HEK293T (cell line): ENCODE results near the gene ARMCX5.

Experiments used
- FOXM1 ChIP-seq: fragments of 450-650 bp; IDR thresholded peaks from 2 replicates; pipeline ENCODE4 v1.6.1; 2017; ENCODE audit warnings: mild to moderate bottlenecking, borderline replicate concordance
- SP1 ChIP-seq: fragments of 450-650 bp; IDR thresholded peaks from 2 replicates; pipeline ENCODE4 v1.6.1; 2017
- SUZ12 ChIP-seq: fragments of 450-650 bp; IDR thresholded peaks from 2 replicates; pipeline ENCODE4 v1.6.1; 2016; ENCODE audit warnings: mild to moderate bottlenecking
- TARDBP ChIP-seq: fragments of 450-650 bp; IDR thresholded peaks from 2 replicates; pipeline ENCODE4 v1.6.1; 2016

DNA sequence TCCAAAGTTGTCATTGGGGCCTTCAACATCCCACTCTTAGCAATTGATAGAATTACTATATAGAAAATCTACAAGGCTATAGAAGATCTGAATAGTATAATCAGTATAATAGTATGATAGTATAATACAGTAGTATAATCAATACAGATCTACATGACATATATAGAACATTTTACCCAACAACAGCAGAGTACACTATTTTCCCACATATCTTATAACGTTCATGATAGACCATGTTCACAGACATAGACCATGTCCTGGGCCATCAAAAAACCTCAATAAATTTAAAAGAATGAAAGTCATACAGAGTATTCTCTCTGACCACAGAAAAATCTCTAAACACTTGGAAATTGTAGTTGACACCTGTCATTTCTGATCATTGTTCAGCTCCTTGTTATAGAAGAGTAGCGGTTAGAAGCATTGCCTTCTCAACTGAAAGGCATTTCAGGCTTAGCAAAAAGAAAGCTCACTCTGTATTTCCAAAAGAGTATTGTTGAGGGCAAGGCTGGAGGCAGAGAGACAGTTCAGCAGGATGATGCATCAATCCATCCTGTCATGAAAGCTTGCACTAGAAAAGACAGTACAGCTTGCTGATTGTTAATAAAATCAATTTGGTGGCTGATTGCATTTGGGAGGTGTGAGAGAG lies 38.8 kb upstream of the ARMCX5 start:
- TF ChIP-seq FOXM1 (no peak), SP1 (no peak), TARDBP (no peak), SUZ12 (no peak)
